PC-3 (cell line): ENCODE measurements around the gene KCNK16.

Experiments
- CTCF ChIP-seq: fragments of 300-600 bp; sonication (generic); conservative IDR thresholded peaks from 2 replicates; pipeline ENCODE4 v1.5.1; 2017; ENCODE audit warnings: antibody characterized with exemption, low read depth, mild to moderate bottlenecking, low read length
- EZH2 ChIP-seq: fragments of 300-600 bp; sonication (generic); IDR thresholded peaks from one replicate; pipeline ENCODE4 v1.6.1; 2017; ENCODE audit warnings: antibody characterized with exemption, mild to moderate bottlenecking, low read length; ENCODE audit not compliant: unreplicated experiment

- TF ChIP-seq CTCF (no peak), EZH2 (no peak)
Measured at GRCh38 chr6:39298061-39298460, 24.4 kb downstream of the KCNK16 start.
